ENCODE results near the gene SNIP1.

DNA sequence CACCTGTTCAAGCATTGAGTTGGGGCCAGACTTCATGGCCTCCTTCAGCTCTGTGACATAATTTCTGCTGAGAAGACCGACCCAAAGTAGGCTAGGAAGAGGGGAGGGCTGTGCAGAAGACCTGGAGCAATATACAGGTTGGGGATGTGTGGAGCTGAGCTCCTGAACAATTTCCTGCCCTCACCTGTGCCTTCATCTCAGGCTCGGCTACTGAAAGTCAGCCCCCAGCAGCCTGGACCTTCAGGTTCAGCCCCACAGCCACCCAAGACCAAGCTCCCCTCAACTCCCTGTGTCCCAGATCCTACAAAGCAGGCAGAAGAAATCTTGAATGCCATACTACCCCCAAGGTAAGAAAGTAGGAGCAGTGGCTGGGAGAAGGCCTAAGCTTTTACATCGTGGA, 3.3 kb upstream of the SNIP1 start:
- TF ChIP-seq, protein P1, sequence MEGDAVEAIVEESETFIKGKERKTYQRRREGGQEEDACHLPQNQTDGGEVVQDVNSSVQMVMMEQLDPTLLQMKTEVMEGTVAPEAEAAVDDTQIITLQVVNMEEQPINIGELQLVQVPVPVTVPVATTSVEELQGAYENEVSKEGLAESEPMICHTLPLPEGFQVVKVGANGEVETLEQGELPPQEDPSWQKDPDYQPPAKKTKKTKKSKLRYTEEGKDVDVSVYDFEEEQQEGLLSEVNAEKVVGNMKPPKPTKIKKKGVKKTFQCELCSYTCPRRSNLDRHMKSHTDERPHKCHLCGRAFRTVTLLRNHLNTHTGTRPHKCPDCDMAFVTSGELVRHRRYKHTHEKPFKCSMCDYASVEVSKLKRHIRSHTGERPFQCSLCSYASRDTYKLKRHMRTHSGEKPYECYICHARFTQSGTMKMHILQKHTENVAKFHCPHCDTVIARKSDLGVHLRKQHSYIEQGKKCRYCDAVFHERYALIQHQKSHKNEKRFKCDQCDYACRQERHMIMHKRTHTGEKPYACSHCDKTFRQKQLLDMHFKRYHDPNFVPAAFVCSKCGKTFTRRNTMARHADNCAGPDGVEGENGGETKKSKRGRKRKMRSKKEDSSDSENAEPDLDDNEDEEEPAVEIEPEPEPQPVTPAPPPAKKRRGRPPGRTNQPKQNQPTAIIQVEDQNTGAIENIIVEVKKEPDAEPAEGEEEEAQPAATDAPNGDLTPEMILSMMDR (IDR thresholded peaks at IDR 0.05), result no peak
- TF ChIP-seq NPAS2 (CRISPR knock-in tag; IDR thresholded peaks at IDR 0.05; ENCODE audit: borderline replicate concordance), result no peak
- no peak for TF ChIP-seq EP300 (IDR thresholded peaks at IDR 0.05)
- TF ChIP-seq, protein P2, sequence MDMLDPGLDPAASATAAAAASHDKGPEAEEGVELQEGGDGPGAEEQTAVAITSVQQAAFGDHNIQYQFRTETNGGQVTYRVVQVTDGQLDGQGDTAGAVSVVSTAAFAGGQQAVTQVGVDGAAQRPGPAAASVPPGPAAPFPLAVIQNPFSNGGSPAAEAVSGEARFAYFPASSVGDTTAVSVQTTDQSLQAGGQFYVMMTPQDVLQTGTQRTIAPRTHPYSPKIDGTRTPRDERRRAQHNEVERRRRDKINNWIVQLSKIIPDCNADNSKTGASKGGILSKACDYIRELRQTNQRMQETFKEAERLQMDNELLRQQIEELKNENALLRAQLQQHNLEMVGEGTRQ (IDR thresholded peaks at IDR 0.05), result no peak
- no peak for TF ChIP-seq SMC3 (IDR thresholded peaks at IDR 0.05)
- TF ChIP-seq RAD21 (conservative IDR thresholded peaks at IDR 0.05 in 1 of 2, IDR thresholded peaks at IDR 0.05 in 1 of 2), result no peak
- TF ChIP-seq MAFK (IDR thresholded peaks at IDR 0.05; ENCODE audit: partially characterized antibody), result no peak
- no peak for TF ChIP-seq POLR2AphosphoS2 (conservative IDR thresholded peaks at IDR 0.05; ENCODE audit: low read length)
- TF ChIP-seq KDM5A (IDR thresholded peaks at IDR 0.05), result no peak

Data from A549 (cell line).